GM19240 (cell line): ENCODE results near the gene PSMD1.

Source experiments
- DNase-seq: peaks from one replicate; pipeline ENCODE4 v3.0.0; 2011; ENCODE audit warnings: low spot score; ENCODE audit not compliant: insufficient read length

The PSMD1 gene

DNA sequence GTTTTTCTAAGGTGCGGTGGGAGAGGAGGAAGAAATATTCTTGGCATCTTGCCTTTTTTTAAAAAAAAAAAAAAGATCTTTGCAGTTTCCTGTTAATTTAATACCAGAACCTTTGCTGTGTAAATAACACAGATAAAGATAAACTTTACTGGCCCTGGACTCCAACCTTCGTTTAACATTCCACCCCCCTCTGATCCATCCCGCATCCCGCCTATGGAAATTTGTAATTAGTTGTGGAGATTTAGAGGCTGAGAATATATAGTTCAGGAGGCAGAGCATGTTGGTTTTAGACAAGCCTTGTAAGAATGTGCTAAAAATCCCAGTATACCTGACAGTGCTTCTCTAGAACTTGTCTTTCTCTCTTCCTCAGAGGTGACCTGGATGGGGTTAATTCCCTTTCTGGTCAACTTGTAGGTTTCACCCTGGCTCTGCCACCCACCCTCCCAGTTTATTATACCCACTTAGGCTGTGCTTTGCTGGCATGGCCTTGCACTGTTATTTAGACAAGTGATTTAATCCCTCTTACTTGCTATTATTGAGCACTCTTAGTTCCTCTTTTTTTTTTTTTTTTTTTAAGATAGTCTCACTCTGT, 22.3 kb upstream of the PSMD1 start:
- no peak for DNase-seq

- no peak for DNase-seq
These were observed 20.5 kb upstream of the PSMD1 start for GRCh38 chr2:231036131-231036530.

DNA sequence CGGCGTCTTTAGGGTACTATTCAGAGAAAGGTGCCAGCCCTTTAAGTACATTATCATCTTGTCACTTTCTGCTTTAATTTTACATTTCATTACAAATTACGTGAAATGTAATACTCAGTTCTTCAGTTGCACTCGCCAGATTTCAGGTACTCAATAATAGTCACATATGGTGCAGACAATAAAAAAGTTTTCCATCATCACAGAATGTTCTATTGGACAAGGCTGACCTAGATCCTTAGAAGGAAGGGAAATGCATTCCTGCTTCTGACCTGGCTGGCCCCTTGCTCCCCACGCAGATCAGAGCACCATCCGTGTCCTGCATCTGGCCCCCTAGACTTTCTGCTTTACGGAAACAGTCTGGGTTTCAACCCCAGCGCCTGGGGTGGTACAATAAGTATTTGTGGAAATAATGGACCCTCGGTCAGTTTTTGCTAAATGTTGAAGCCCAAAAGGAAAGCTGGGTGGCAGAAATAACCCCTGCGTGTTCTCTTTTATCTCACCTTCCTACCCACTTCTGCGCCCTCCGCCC, 20.0 kb upstream of the PSMD1 start:
- DNase-seq: no peak

GRCh38 chr2:231037202-231037730, 19.4 kb upstream of the PSMD1 start, which contains the start of gene C2orf72:
C2orf72 (plus strand) TSS chr2:231037523; CDS start chr2:231037566, 43 bp downstream.
- no peak for DNase-seq

- no peak for DNase-seq
These were observed 18.8 kb upstream of the PSMD1 start for GRCh38 chr2:231037731-231038482.

DNA sequence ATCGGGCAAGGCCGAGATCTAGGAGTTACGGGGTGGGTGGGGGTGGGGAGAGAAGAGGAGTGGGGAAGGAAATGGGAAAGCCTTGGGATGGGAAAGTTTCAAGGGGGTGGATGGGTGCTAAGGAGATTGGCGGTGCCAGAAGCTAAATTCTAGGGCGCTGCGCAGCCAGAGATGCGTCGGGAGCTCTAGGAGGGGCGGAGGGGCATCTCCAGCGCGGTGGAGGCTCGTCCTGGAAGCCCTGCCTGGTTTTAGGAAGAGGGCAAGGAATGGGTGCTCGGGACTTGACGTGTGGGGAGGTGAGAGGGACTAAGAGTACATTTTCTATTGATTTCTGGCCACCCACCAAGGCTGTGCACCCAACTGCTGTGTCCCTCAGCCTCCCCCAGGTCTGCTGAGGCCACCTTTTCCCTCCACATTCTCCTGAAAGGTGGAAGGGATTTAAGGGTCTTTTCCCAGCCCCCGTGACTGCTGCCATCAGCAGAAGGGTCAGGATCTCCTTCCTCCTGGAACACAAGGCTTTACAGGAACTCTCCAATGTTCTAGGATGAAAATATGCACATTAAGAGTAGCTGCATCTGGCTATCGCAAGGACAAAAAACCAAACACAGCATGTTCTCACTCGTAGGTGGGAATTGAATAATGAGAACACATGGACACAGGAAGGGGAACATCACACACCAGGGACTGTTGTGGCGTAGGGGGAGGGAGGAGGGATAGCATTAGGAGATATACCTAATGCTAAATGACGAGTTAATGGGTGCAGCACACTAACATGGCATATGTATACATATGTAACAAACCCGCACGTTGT, 18.0 kb upstream of the PSMD1 start:
- no peak for DNase-seq

DNA sequence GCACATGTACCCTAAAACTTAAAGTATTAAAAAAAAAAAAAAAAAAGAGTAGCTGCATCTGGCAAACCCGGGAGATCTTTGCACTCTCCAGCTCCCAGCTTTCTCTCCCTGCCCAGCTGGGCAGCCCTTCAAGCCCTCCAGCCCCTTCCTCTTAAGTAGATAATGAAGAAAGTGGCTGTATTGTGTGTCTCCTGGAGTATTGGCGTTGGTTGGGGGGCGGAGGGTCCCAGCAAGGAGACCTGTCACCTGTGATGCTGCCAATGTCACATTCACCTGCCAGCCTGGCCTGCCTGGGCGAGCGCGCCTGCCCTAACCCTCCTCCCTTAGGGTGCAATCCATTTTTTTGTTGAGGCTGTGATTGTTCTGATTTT, 17.4 kb upstream of the PSMD1 start:
- DNase-seq: no peak

GRCh38 chr2:231039821-231040364, 16.8 kb upstream of the PSMD1 start:
- no peak for DNase-seq

- DNase-seq: no peak
These were observed 15.5 kb upstream of the PSMD1 start for GRCh38 chr2:231041061-231041689.

DNA sequence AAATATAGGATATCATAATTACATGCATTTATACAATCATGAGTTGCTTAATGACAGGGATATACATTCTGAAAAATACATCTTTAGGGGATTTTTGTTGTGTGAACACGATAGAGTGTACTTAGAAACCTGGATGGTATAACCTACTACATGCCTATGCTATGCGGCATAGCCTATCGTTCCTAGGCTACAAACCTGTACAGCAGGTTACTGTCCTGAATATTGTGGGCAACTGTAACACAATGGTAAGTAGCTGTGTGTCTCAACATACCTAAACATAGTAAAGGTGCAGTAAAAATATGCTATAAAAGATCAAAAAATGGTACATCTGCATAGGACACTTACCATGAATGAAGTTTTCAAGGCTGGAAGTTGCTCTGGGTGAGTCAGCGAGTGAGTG, 12.9 kb upstream of the PSMD1 start:
- DNase-seq: no peak

DNA sequence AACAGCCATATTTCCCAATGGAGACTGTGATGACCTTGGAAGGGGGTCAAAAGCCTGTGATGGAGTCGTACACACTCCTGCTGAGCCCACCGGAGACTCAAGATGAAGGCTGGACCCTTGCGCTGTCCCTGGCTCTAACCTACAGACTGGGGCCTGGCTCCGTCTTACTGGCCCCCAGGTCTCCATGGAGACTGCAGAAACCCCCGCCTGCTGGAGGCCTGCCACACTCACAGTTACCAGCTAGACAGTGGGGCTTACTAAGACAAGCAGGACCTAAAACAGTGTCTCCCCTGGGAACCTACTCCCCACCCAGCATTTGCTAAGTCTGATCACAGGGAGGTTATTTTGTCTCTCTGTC, 9.8 kb upstream of the PSMD1 start:
- no peak for DNase-seq

- DNase-seq: no peak
These were observed 9.3 kb upstream of the PSMD1 start for GRCh38 chr2:231047274-231047922.

GRCh38 chr2:231047923-231048915, 8.4 kb upstream of the PSMD1 start:
- DNase-seq: no peak

DNA sequence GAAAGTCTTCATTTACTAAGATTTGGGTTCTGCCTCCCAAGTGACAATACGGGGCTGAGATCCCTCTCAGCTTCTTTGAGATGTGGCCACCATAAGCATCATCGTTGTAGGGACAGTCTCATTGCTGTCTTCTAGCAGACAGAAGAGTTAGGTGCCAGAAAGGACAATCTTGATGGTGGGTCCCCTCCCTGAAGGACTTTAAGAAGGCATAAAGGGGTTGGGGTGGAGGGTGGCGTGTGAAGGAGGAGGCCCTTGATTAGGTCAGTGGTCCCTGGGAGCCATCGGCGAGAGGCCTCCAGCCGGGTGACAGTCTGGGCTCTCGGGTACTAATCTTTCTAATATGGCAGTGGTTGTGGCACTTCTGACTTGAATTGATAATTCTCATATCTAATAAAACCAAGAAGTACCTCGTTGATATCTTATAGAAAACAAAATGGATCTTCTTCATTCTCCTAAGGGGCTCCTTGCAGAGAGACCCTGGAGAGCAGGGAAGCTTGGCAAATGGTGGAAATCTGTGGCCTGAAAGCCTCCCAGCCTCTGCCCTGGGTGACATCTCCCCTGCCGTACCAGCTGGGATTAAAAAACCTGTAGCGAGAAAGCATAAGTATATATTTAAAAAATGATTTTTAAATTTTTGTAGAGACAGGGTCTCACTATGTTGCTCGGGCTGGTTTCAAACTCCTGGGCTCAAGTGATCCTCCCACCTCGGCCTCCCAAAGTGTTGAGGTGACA, 7.2 kb upstream of the PSMD1 start:
- no peak for DNase-seq

- no peak for DNase-seq
These were observed 6.4 kb upstream of the PSMD1 start for GRCh38 chr2:231050018-231050901.

GRCh38 chr2:231051116-231051515, 5.6 kb upstream of the PSMD1 start:
- no peak for DNase-seq
